GM23248 (cell line): Measurements from ENCODE around the gene CIB2. TPM values are rescaled to one million over a fixed set of nuclear protein-coding genes. Genes with fewer than 3 reads are reported as not detected.
A peak's percentile ranks its signal among the peaks of the same experiment; 100 is the strongest.

Experiments used
- DNase-seq: peaks from one replicate; pipeline ENCODE4 v3.0.0-alpha.2; 2015
- H2AFZ ChIP-seq: fragments of 200-600 bp; sonication (generic); 2 replicates; pipeline ENCODE4 v1.6.1; 2016; ENCODE audit warnings: antibody characterized with exemption
- H3F3A ChIP-seq: fragments of 200-600 bp; sonication (generic); 2 replicates; pipeline ENCODE4 v1.6.1; 2016; ENCODE audit warnings: mild to moderate bottlenecking, antibody characterized with exemption, mixed run types; ENCODE audit not compliant: insufficient read depth
- H3K27ac ChIP-seq: fragments of 200-600 bp; sonication (generic); 2 replicates; pipeline ENCODE4 v1.5.1; 2016; ENCODE audit warnings: mild to moderate bottlenecking
- H3K27me3 ChIP-seq: fragments of 200-600 bp; sonication (generic); replicated peaks from 2 replicates; pipeline ENCODE4 v1.6.1; 2016; ENCODE audit warnings: mild to moderate bottlenecking; ENCODE audit not compliant: insufficient read depth
- H3K36me3 ChIP-seq: fragments of 200-600 bp; sonication (generic); 2 replicates; pipeline ENCODE4 v1.6.1; 2016; ENCODE audit warnings: low read depth, mild to moderate bottlenecking
- H3K4me1 ChIP-seq: fragments of 200-600 bp; sonication (generic); 2 replicates; pipeline ENCODE4 v1.6.1; 2016; ENCODE audit warnings: mild to moderate bottlenecking; ENCODE audit not compliant: insufficient read depth
- H3K4me2 ChIP-seq: fragments of 200-600 bp; sonication (generic); one replicate; pipeline ENCODE4 v1.6.1; 2016; ENCODE audit warnings: mild to moderate bottlenecking; ENCODE audit not compliant: unreplicated experiment
- H3K4me3 ChIP-seq: fragments of 200-600 bp; sonication (generic); 2 replicates; pipeline ENCODE4 v1.5.1; 2016; ENCODE audit warnings: mild to moderate bottlenecking
- H3K79me2 ChIP-seq: fragments of 200-600 bp; sonication (generic); 2 replicates; pipeline ENCODE4 v1.6.1; 2016; ENCODE audit warnings: mild to moderate bottlenecking; ENCODE audit not compliant: insufficient read depth
- H3K9ac ChIP-seq: fragments of 200-600 bp; sonication (generic); 2 replicates; pipeline ENCODE4 v1.6.1; 2016; ENCODE audit warnings: mild to moderate bottlenecking
- H3K9me2 ChIP-seq: fragments of 200-600 bp; sonication (generic); 2 replicates; pipeline ENCODE4 v1.6.1; 2016; ENCODE audit warnings: mixed run types, mild to moderate bottlenecking, moderate library complexity; ENCODE audit not compliant: insufficient read depth
- H3K9me3 ChIP-seq: fragments of 200-600 bp; sonication (generic); one replicate; pipeline ENCODE4 v1.6.1; 2017; ENCODE audit warnings: low read depth
- H4K20me1 ChIP-seq: fragments of 200-600 bp; sonication (generic); 2 replicates; pipeline ENCODE4 v1.6.0; 2016; ENCODE audit not compliant: insufficient read depth
- EZH2 ChIP-seq: fragments of 200-600 bp; sonication (generic); IDR thresholded peaks from 2 replicates; pipeline ENCODE4 v1.6.1; 2018; ENCODE audit warnings: antibody characterized with exemption, mild to moderate bottlenecking; ENCODE audit not compliant: insufficient read depth, poor library complexity, severe bottlenecking
- EZH2phosphoT487 ChIP-seq: fragments of 200-600 bp; sonication (generic); IDR thresholded peaks from 2 replicates; pipeline ENCODE4 v1.6.1; 2018; ENCODE audit warnings: antibody characterized with exemption, moderate library complexity, mild to moderate bottlenecking, low read depth; ENCODE audit not compliant: insufficient read depth
- WGBS, 2 experiments: methylation state at CpG; one replicate each; pipeline ENCODE4 v1.1.6; 2015 to 2017; ENCODE audit warnings: low lambda C conversion rate in 2 of 2, low coverage in 1 of 2; ENCODE audit errors: missing lambda C conversion rate in 2 of 2; 5-methylcytosine and 5-hydroxymethylcytosine counted together
- in situ Hi-C: fragments of 300-500 bp; cut with MboI; formaldehyde crosslinking; loops from 2 replicates; pipeline ENCODE4 v1.15.0; 2020
- polyA plus RNA-seq: library from polyadenylated mRNA; unstranded; fragments of >200 nt; fragmentation: Nextera tagmentation; extraction: Ambion mirVana; gene quantifications from 2 replicates; pipeline ENCODE4 v1.2.1, GENCODE V29; 2016
- total RNA-seq: library from RNA; depleted of rRNA; stranded (reverse); fragments of >200 nt; shearing (Covaris generic); gene quantifications from 2 replicates; pipeline ENCODE4 v1.2.3, GENCODE V29; 2014

Gene CIB2
- total and polyA plus RNA-seq, 2 experiments from 2014 or later = 2.9 to 3.4 TPM

DNA sequence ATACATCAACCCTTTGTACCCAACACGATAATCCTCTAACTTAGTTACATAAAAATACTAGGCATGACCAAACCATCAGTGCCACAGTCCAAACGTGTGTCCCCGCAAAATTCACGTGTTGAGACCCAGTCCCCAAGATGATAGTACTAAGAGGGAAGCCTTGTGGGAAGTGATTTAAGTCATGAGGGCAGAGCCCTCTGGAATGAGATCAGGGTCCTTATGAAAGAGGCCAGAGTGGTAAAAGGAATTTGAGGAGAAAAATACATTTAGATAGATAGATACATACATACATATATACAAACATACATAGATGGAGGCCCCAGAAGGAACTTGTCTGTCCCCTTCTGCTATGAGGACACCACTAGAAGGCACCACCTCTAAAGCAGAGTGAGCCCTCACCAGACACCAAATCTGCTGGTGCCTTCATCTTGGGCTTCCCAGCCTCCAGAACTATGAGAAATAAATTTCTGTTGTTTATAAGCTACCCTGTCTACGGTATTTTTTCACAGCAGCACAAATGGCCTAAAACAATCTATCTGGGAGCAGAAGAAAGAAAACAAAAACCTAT, 61.7 kb downstream of the CIB2 start:
- 36 to 43% methylated on average over 5 of the region's 5 CpGs for WGBS, 2 experiments
- H3K4me1 ChIP-seq = peaks cover 88% of the 10 kb centered on the region
- H3K27ac ChIP-seq = peak overlapping the region; percentile 16; the same call in 1 of the 2 replicates
- peaks cover 90% of the 10 kb centered on the region for H3K79me2 ChIP-seq
- no peak overlapping the region for H2AFZ ChIP-seq
- no peaks in the 10 kb centered on the region for H3K36me3 ChIP-seq
- no peak overlapping the region for H3K9ac ChIP-seq
- H3F3A ChIP-seq = peaks cover 68% of the 10 kb centered on the region
- no peaks in the 10 kb centered on the region for H3K9me2 ChIP-seq
- H3K4me3 ChIP-seq = no peak overlapping the region
- H3K27me3 ChIP-seq = no peaks in the 10 kb centered on the region
- no peak for DNase-seq
- H4K20me1 ChIP-seq = no peaks in the 10 kb centered on the region
- in situ Hi-C loops = no loop called here
- H3K9me3 ChIP-seq = no peaks in the 10 kb centered on the region
- no peak overlapping the region for H3K4me2 ChIP-seq
- TF ChIP-seq EZH2 = no peak
- no peak for TF ChIP-seq EZH2phosphoT487

DNA sequence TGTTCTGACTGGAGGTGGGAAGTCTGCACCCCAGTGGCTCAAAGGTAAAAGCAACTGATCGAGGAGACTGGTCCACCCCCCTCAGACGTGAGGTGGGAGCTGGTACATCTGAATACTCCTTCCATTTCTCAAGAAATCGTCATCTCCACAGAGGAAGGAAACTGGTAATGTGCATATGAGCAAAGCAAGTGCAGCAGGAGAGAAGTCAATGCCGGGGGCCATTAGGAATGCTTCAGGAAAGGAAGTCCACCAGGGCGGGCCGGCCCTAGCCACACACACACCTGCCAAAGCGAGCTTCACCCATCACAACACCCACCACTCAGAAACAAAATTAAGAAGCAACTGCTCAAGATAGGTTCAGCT, 62.2 kb downstream of the CIB2 start:
- H2AFZ ChIP-seq = no peak overlapping the region
- H3K27ac ChIP-seq = peak overlapping the region; percentile 97
- H3K9me2 ChIP-seq = no peaks in the 10 kb centered on the region
- no peak for TF ChIP-seq EZH2
- TF ChIP-seq EZH2phosphoT487 = no peak
- H3K36me3 ChIP-seq = no peaks in the 10 kb centered on the region
- no peaks in the 10 kb centered on the region for H3K9me3 ChIP-seq
- peaks cover 93% of the 10 kb centered on the region for H3K4me1 ChIP-seq
- DNase-seq = no peak
- WGBS, 2 experiments = 56 to 63% methylated on average over 7 of the region's 7 CpGs
- in situ Hi-C loops = no loop called here
- peak overlapping the region; percentile 65 for H3K4me2 ChIP-seq
- peak overlapping the region; percentile 24 for H3K9ac ChIP-seq
- no peaks in the 10 kb centered on the region for H3K27me3 ChIP-seq
- H4K20me1 ChIP-seq = no peaks in the 10 kb centered on the region
- H3K79me2 ChIP-seq = peaks cover 88% of the 10 kb centered on the region
- H3F3A ChIP-seq = peaks cover 73% of the 10 kb centered on the region
- H3K4me3 ChIP-seq = 0 out of 2 replicates have a peak overlapping the region, but pooled peaks have one; percentile 15

DNA sequence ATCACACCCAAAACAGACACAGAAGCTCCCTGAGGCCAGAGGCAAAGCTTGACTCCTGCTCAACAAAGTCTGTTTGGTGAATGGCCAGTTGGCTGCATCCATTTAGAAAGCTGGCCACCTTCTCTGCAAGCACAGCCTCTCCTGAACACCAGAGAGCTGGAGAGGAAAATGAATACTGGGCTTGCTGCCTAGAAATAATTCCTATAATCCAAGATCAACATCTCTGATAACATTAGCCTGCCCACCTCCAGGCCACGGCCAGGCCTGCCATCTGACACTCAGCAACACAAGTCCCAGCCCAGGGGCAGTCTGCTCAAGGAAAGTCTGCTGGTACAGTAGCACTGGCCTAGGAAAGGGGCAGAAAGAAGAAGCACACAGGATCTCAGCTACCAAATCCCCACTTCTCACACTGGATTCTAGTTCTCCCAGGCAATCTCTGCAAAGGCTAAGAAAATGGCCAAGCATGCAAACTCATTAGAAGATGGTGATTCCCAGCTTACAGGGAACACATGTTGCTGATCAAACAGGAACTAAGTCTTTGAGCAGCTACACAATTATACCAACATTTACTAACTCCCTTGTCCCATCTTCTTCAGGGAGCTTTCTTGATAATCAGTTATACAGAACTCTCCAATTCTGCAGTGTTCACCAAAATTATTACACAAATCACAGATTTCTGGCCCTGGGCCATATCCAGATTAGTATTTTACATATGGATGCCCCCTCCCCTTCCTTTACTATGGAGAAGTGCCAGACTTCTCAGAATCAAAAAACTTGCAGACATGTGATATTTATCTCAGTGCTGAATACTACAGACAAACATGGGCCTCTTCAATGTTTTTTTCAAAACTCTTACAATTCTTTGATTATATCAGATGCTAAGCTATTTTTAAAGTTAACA, 63.7 kb downstream of the CIB2 start:
- DNase-seq = peak; percentile 31
- no peaks in the 10 kb centered on the region for H4K20me1 ChIP-seq
- peaks cover 79% of the 10 kb centered on the region for H3F3A ChIP-seq
- H3K4me1 ChIP-seq = peaks cover 93% of the 10 kb centered on the region
- no peak overlapping the region for H3K4me3 ChIP-seq
- peaks cover 88% of the 10 kb centered on the region for H3K79me2 ChIP-seq
- H3K9me2 ChIP-seq = no peaks in the 10 kb centered on the region
- H3K27ac ChIP-seq = peak overlapping the region; percentile 97
- peak overlapping the region; percentile 65 for H3K4me2 ChIP-seq
- no peak overlapping the region for H2AFZ ChIP-seq
- no peaks in the 10 kb centered on the region for H3K36me3 ChIP-seq
- no peaks in the 10 kb centered on the region for H3K9me3 ChIP-seq
- TF ChIP-seq EZH2phosphoT487 (no peak), EZH2 (no peak)
- H3K9ac ChIP-seq = peak overlapping the region; percentile 24
- H3K27me3 ChIP-seq = no peaks in the 10 kb centered on the region
- 0 to 13% methylated on average over 1 of the region's 1 CpG for WGBS, 2 experiments
- in situ Hi-C loops = no loop called here

DNA sequence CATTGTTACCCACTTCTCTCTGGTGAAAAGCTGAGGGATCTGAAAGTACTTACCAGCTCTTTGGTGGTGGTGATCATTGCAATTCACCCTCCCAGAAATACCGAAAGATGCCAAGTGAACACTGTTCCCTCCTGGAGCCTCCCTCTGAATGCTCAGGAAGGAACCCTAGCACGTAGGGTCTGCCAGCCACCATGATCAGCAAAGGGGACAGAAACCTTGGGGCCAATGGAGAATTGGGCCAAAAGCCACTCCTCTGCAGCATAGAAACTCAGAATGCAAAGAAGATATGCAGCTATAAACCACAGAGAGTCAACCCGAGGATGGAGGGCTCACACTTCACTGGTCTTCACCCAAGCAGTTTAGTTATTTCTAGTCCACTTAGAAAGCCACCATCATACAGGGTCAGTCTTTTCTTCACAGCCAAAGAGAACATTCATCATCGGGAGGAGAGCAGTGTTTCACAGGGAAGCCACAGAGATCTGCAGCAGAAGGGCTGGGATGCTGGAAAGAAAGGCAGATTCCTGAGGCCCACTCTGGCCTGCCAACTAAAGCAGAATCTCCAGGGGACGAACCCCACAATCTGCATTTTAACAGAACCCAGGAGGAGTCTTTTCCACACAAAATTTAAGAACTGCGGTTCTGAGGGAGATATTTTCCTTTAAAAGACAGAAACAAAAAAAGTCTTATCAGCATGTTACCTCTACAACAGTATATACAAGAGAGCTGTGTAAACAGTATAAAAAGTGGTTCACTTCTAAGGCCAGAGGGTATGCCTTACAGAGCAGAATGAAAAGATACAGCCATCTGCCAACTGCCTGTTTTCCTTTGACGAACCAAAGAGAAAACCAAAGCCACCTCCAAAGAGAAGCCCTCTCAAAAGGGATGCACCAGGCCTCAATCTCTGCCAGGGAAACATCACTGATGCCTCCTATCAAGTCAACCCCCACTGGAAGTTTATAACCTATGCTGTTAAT, 65.0 kb downstream of the CIB2 start:
- Histone ChIP-seq H3K4me2 (peak overlapping the region; percentile 64), H3K9me3 (no peaks in the 10 kb centered on the region), H3K4me3 (peak overlapping the region; percentile 28), H3K79me2 (peaks cover 87% of the 10 kb centered on the region), H3K9me2 (no peaks in the 10 kb centered on the region), H3K4me1 (peaks cover 91% of the 10 kb centered on the region), H3K27me3 (no peaks in the 10 kb centered on the region), H3F3A (peaks cover 70% of the 10 kb centered on the region), H3K9ac (peak overlapping the region; percentile 58), H3K27ac (peak overlapping the region; percentile 97), H4K20me1 (no peaks in the 10 kb centered on the region), H2AFZ (no peak overlapping the region), H3K36me3 (no peaks in the 10 kb centered on the region)
- in situ Hi-C loops = no loop called here
- DNase-seq = peak; percentile 51
- TF ChIP-seq EZH2phosphoT487 = no peak
- TF ChIP-seq EZH2 = no peak
- WGBS, 2 experiments = 18 to 20% methylated on average over 7 of the region's 7 CpGs
